ENCODE measurements around the gene CHCHD3.

GRCh38 chr7:133115596-133115995 is 33.7 kb upstream of the CHCHD3 start:
- TF ChIP-seq CTCF (IDR thresholded peaks at IDR 0.05) (no peak), POLR2A (IDR thresholded peaks at IDR 0.05) (no peak)

Data from breast epithelium (tissue), 3 donors.